Fibroblast of pulmonary artery (primary cell): ENCODE data around the gene OOSP2.

Source experiments
- DNase-seq: peaks from one replicate; pipeline ENCODE4 v3.0.0-alpha.2; 2010; ENCODE audit warnings: low read depth
- H3K4me3 ChIP-seq: replicated peaks from 2 replicates; pipeline ENCODE4 v1.5.1; 2011; ENCODE audit warnings: low read depth, mild to moderate bottlenecking, control low read depth, low read length, moderate library complexity
- CTCF ChIP-seq: IDR thresholded peaks from 2 replicates; pipeline ENCODE4 v1.5.1; 2011; ENCODE audit warnings: mild to moderate bottlenecking, control low read depth, low read length, inconsistent platforms; ENCODE audit errors: missing control alignments

OOSP2 gene

GRCh38 chr11:60040109-60040508 lies at the start of gene OOSP2:
Gene OOSP2, plus strand, starts transcription at chr11:60040409. Its CDS starts 51 bp downstream, at chr11:60040460.
- no peak within 1 kb of the TSS for H3K4me3 ChIP-seq
- no peak for DNase-seq
- no peak for TF ChIP-seq CTCF

GRCh38 chr11:59990421-59990820 lies 49.8 kb upstream of the OOSP2 start:
- DNase-seq = no peak
- TF ChIP-seq CTCF = no peak
- no peak overlapping the region for H3K4me3 ChIP-seq

GRCh38 chr11:59992425-59992824 lies 47.8 kb upstream of the OOSP2 start:
- no peak overlapping the region for H3K4me3 ChIP-seq
- no peak for DNase-seq
- TF ChIP-seq CTCF = no peak

- H3K4me3 ChIP-seq = no peak overlapping the region
- no peak for TF ChIP-seq CTCF
- DNase-seq = no peak
These were observed 42.4 kb upstream of the OOSP2 start for GRCh38 chr11:59997800-59998199.

- TF ChIP-seq CTCF = no peak
- no peak for DNase-seq
- H3K4me3 ChIP-seq = no peak overlapping the region
These were observed 40.5 kb upstream of the OOSP2 start for GRCh38 chr11:59999691-60000090.

GRCh38 chr11:60003729-60004128 lies 36.5 kb upstream of the OOSP2 start:
- no peak overlapping the region for H3K4me3 ChIP-seq
- no peak for DNase-seq
- TF ChIP-seq CTCF = no peak

- DNase-seq = no peak
- no peak for TF ChIP-seq CTCF
- H3K4me3 ChIP-seq = no peak overlapping the region
These were observed 34.8 kb upstream of the OOSP2 start for GRCh38 chr11:60005360-60005759.
